Progenitor cell of endocrine pancreas (in vitro differentiated cells): ENCODE results near the gene UBASH3B. TPM values are rescaled to one million over a fixed set of nuclear protein-coding genes. Genes with fewer than 3 reads are reported as not detected.

Source experiments
- DNase-seq: peaks from one replicate; pipeline ENCODE4 v3.0.0; 2021; ENCODE audit warnings: low spot score; ENCODE audit not compliant: unreplicated experiment
- H3K27ac Mint-ChIP-seq: 2 replicates; pipeline ENCODE4 v1.8.0; 2021; ENCODE audit warnings: mild to moderate bottlenecking, moderate library complexity, mixed read lengths
- H3K27me3 Mint-ChIP-seq: 2 replicates; pipeline ENCODE4 v1.8.0; 2021; ENCODE audit warnings: mixed read lengths
- H3K36me3 Mint-ChIP-seq: 2 replicates; pipeline ENCODE4 v1.8.0; 2022; ENCODE audit warnings: mixed read lengths; ENCODE audit not compliant: insufficient read depth
- H3K4me1 Mint-ChIP-seq: 2 replicates; pipeline ENCODE4 v1.8.0; 2021; ENCODE audit warnings: low read depth, mixed read lengths
- H3K4me3 Mint-ChIP-seq: 2 replicates; pipeline ENCODE4 v1.8.0; 2021; ENCODE audit warnings: low read depth, mild to moderate bottlenecking, moderate library complexity, mixed read lengths
- H3K9me3 Mint-ChIP-seq: 2 replicates; pipeline ENCODE4 v1.8.0; 2021; ENCODE audit warnings: low read depth, mixed read lengths
- total RNA-seq: library from RNA; stranded (reverse); gene quantifications from 2 replicates; pipeline ENCODE4 v1.2.1, GENCODE V29; 2021
- TF ChIP-seq, protein P1 (sequence below): fragments of 200-600 bp; sonication (generic); IDR thresholded peaks from one replicate; pipeline ENCODE4 v1.5.0; 2021; ENCODE audit warnings: antibody characterized with exemption, mild to moderate bottlenecking; ENCODE audit not compliant: unreplicated experiment

The UBASH3B gene
- total RNA-seq, 1 donor from 2014 or later = 2.4 TPM

DNA sequence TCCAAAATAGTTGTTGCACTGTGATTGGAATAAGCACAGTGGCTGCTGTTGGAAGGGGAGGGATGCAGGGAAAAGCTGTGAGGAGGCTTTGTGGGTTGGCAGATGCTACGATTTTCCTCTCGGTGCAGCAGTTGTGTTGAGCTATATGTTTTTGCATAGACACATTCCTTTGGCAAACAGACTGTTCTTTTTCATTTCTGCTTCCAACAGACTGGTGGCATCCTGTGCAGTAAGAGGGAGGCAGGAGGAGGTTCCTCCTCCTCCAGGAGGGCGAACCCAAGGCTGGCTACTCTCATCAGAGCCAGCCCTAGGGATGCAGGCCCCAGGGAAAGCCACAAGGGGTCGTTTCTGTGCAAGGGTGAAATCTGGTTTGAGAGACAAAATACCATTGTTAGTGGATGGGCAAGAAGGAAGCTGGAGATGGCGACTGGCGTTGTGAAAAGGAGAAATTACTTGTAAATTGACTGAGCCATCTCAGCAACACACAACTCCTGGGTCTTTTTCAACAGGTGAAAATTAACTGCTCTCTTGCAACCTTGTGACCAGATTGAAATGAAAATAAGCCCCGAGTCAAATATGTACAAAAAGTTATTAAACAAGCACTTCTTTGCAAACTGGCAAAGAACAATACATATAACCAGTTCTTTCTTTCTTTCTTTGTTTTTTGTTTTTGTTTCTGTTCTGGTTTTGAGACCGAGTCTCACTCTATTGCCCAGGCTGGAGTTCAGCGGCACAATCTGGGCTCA lies 26.5 kb upstream of the UBASH3B start:
- Mint-ChIP-seq H3K27me3 (peaks cover 13% of the 10 kb centered on the region), H3K4me3 (no peak overlapping the region), H3K27ac (no peak overlapping the region), H3K9me3 (no peaks in the 10 kb centered on the region), H3K36me3 (no peaks in the 10 kb centered on the region), H3K4me1 (no peaks in the 10 kb centered on the region)
- DNase-seq = peak; percentile 53
- TF ChIP-seq, protein P1, sequence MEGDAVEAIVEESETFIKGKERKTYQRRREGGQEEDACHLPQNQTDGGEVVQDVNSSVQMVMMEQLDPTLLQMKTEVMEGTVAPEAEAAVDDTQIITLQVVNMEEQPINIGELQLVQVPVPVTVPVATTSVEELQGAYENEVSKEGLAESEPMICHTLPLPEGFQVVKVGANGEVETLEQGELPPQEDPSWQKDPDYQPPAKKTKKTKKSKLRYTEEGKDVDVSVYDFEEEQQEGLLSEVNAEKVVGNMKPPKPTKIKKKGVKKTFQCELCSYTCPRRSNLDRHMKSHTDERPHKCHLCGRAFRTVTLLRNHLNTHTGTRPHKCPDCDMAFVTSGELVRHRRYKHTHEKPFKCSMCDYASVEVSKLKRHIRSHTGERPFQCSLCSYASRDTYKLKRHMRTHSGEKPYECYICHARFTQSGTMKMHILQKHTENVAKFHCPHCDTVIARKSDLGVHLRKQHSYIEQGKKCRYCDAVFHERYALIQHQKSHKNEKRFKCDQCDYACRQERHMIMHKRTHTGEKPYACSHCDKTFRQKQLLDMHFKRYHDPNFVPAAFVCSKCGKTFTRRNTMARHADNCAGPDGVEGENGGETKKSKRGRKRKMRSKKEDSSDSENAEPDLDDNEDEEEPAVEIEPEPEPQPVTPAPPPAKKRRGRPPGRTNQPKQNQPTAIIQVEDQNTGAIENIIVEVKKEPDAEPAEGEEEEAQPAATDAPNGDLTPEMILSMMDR = peak; percentile 76

DNA sequence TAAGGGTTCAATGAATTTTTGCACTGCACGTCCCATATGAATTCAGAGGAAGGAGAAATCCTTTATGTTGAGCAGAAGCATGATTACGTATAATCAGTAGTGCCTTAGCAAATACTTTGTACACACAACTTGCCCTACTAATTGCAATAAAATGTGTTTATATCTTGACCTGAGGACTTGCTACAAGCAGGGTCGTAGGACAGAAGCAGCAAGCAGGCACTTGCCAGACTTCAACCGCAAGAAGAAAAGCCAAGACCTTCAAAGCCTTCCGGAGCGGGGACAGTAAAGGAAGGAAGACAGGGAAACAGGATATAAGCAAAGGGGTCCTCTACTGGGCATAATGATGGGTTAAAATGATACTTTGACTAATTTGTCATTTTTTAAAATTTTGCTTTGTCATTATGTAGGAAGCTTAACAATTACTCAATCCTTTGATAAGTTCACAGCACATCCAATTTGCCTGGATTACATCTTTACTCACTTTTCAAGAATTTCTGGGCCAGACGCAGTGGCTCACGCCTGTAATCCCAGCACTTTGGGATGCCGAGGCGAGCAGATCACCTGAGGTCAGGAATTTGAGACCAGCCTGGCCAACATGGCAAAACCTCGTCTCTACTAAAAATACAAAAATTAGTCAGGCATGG lies 23.2 kb upstream of the UBASH3B start:
- Mint-ChIP-seq H3K27ac (no peak overlapping the region), H3K4me3 (no peak overlapping the region), H3K27me3 (peaks cover 14% of the 10 kb centered on the region)

DNA sequence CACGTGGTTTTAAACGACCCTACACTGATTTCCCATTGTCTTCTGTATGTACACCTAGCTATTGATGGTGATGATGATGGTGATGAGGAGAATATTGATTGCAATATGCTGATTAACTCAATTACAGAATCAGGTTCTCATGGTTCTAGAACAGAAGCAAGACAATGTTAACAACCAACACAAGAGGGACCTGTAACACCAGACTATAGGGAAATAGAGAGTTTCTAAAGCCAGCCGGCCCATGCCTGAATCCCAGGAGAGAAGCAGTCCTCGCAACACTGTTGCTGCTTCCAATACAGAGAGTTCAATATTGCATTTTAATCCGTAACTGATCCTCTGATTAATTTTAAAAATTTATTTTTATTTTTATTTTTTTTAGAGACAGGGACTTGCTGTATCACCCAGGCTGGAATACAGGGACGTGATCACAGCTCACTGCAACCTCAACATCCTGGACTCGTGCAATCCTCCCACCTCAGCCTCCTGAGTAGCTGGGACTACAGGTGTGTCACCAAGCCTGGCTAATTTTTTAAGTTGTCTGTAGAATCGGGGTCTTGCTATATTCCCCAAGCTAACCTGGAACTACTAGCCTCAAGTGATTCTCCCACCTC lies 22.2 kb upstream of the UBASH3B start:
- Mint-ChIP-seq H3K36me3 (no peaks in the 10 kb centered on the region), H3K9me3 (no peaks in the 10 kb centered on the region), H3K27me3 (peaks cover 14% of the 10 kb centered on the region), H3K27ac (no peak overlapping the region), H3K4me3 (no peak overlapping the region), H3K4me1 (no peaks in the 10 kb centered on the region)
- DNase-seq = no peak
- TF ChIP-seq, protein P1 = peak; percentile 55

More for the DNA sequence above, 23.2 kb upstream of the UBASH3B start:
- Mint-ChIP-seq H3K4me1 (no peaks in the 10 kb centered on the region), H3K36me3 (no peaks in the 10 kb centered on the region), H3K9me3 (no peaks in the 10 kb centered on the region)
- TF ChIP-seq, protein P1 = no peak
- DNase-seq = no peak

DNA sequence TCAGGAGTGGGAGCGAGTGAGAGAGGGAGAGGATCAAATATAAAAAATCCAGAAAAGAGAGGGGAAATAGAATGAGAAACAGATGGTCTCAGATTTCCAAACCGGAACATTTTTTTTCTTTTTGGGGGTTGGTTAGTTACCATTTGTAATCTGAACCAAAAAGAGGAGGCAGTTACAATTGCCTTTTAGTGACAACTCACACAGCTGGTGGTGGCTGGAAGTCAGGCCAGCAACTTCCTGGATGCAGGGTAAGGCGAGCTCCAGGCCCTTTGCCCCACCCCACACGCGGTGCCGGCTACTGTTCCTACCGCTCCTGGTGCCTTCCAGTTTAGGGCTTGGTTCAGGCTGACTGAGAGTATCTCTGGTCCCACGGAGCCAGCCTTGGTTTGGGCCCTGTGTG lies 21.0 kb upstream of the UBASH3B start:
- H3K27ac Mint-ChIP-seq = no peak overlapping the region

DNA sequence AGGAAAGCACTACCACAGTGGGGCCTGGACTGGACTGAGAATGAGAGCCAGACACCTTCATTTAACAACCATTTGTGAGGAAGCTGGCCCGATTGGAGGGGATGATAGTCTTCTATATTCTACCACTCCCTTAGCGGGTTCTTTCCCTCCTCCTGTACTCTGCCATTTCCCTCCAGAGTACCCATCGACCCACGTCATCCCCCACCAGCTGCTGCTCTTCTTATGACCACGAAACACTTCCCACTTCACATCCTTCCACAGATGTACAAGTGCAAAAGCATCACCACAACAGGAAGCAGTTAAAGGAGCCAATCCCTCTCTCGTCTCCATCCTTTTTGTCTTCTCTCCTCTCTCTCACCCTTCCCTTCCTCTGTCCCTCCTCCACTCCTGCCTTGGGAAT lies 18.0 kb upstream of the UBASH3B start:
- Mint-ChIP-seq H3K27me3 (peaks cover 5% of the 10 kb centered on the region), H3K36me3 (no peaks in the 10 kb centered on the region), H3K4me3 (no peak overlapping the region), H3K27ac (no peak overlapping the region), H3K9me3 (no peaks in the 10 kb centered on the region), H3K4me1 (peaks cover 4% of the 10 kb centered on the region)
- TF ChIP-seq, protein P1 = no peak
- DNase-seq = no peak

More for the DNA sequence above, 21.0 kb upstream of the UBASH3B start:
- Mint-ChIP-seq H3K9me3 (no peaks in the 10 kb centered on the region), H3K4me1 (no peaks in the 10 kb centered on the region), H3K4me3 (no peak overlapping the region), H3K36me3 (no peaks in the 10 kb centered on the region), H3K27me3 (peaks cover 12% of the 10 kb centered on the region)
- TF ChIP-seq, protein P1 = no peak
- DNase-seq = no peak
